Upper lobe of right lung (tissue), 1 donor: ENCODE measurements around the gene CNTN4. TPM values are rescaled to one million over a fixed set of nuclear protein-coding genes. Genes with fewer than 3 reads are reported as not detected.

Experiments used
- ATAC-seq: fragments of 200-7000 bp; cut with Tn5 transposase; one replicate; pipeline ENCODE4 v1.9.1; 2020; ENCODE audit warnings: mild to moderate bottlenecking, moderate library complexity
- DNase-seq: peaks from one replicate; pipeline ENCODE4 v3.0.0-alpha.2; 2020
- H3K27ac ChIP-seq: fragments of 200-600 bp; one replicate; pipeline ENCODE4 v1.8.0; 2022
- H3K27me3 ChIP-seq: fragments of 200-600 bp; one replicate; pipeline ENCODE4 v1.8.0; 2022; ENCODE audit warnings: mild to moderate bottlenecking
- H3K36me3 ChIP-seq: fragments of 200-600 bp; one replicate; pipeline ENCODE4 v1.8.0; 2022
- H3K4me1 ChIP-seq: fragments of 200-600 bp; one replicate; pipeline ENCODE4 v1.8.0; 2022
- H3K4me3 ChIP-seq: fragments of 200-600 bp; one replicate; pipeline ENCODE4 v1.8.0; 2022; ENCODE audit warnings: mild to moderate bottlenecking
- H3K9me3 ChIP-seq: fragments of 200-600 bp; one replicate; pipeline ENCODE4 v1.8.0; 2022
- intact Hi-C: fragments of 100-400 bp; cut with DNase I; formaldehyde crosslinking; loops from one replicate; pipeline ENCODE4 v1.11.0; 2022
- total RNA-seq: library from RNA; stranded (reverse); fragmentation: NEBNext Ultra II Directional; extraction: Animal tissue kit (Norgen Biotek cat#: 25700); gene quantifications from one replicate; pipeline ENCODE4 v1.2.1, GENCODE V29; 2021
- TF ChIP-seq, protein P1 (sequence below): fragments of 200-600 bp; IDR thresholded peaks from one replicate; pipeline ENCODE4 v1.8.0; 2022; ENCODE audit warnings: antibody characterized with exemption
- donor health status: DM: no; HTN: yes; CAD: no; lungs with severe emphysema.

The CNTN4 gene
- total RNA-seq, 1 donor from 2014 or later, result 11.3 TPM

DNA sequence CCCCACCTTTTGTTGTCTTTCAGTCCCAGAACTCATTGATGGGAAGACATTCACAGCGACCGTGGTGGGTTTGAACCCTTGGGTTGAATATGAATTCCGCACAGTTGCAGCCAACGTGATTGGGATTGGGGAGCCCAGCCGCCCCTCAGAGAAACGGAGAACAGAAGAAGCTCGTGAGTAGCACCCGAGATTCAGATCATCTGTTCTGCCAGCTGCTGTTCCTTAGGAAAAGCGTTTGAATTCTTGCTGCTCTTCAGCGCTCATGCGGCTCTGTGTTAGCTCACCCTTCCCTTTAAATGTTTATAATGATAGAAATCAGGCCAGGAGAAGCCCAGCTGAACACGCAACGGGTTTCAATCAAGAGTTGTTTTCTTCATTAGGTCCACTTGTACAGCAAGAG is 938.5 kb downstream of the CNTN4 start:
- TF ChIP-seq, protein P1, sequence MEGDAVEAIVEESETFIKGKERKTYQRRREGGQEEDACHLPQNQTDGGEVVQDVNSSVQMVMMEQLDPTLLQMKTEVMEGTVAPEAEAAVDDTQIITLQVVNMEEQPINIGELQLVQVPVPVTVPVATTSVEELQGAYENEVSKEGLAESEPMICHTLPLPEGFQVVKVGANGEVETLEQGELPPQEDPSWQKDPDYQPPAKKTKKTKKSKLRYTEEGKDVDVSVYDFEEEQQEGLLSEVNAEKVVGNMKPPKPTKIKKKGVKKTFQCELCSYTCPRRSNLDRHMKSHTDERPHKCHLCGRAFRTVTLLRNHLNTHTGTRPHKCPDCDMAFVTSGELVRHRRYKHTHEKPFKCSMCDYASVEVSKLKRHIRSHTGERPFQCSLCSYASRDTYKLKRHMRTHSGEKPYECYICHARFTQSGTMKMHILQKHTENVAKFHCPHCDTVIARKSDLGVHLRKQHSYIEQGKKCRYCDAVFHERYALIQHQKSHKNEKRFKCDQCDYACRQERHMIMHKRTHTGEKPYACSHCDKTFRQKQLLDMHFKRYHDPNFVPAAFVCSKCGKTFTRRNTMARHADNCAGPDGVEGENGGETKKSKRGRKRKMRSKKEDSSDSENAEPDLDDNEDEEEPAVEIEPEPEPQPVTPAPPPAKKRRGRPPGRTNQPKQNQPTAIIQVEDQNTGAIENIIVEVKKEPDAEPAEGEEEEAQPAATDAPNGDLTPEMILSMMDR, result no peak
- ATAC-seq (no peak), DNase-seq (no peak)
- H3K4me1 ChIP-seq, result peaks cover 3% of the 10 kb centered on the region
- intact Hi-C loops, result no loop called here
- no peak overlapping the region for H3K4me3 ChIP-seq
- H3K9me3 ChIP-seq, result no peaks in the 10 kb centered on the region
- no peaks in the 10 kb centered on the region for H3K27me3 ChIP-seq
- no peak overlapping the region for H3K27ac ChIP-seq
- H3K36me3 ChIP-seq, result no peaks in the 10 kb centered on the region

DNA sequence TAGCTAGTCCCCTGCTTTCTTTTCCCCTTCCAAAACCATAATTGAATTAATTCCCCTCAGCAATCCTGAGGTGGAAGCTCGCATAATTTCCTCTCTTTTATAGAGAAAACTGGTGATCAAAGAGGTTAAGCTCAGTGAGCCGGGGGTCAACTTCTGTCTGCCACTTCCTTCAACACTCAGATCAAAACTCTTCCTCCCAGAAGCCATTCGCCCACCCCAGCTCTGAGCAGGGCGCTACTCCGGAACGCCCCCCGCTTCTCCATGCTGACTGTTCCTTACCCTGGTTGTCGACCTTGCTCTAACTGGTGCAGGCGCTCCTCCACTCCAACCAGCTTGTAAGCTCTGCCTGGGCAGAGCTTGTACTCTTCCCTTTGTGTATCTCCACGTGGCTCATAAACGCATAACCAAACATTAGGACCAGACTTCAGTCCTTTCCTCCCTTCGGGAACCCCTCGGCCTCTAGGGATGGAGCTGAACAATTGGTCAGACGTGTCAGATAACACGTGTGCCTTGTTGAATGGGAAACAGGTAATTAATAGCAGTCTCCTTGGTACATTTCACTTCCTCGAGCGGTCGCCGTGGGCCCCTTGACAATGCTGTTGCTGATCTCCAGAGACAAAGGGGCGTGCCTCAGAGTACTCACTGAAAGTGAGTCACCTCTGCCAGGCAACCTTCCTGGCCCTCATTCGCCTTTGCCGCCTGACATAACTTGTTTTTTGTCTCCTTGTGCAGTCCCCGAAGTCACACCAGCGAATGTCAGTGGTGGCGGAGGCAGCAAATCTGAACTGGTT is 939.7 kb downstream of the CNTN4 start:
- Histone ChIP-seq H3K27ac (no peak overlapping the region), H3K36me3 (no peaks in the 10 kb centered on the region), H3K4me1 (no peaks in the 10 kb centered on the region), H3K27me3 (no peaks in the 10 kb centered on the region), H3K4me3 (no peak overlapping the region), H3K9me3 (no peaks in the 10 kb centered on the region)
- ATAC-seq, result no peak
- TF ChIP-seq, protein P1, result no peak
- intact Hi-C loops, result no loop called here
- no peak for DNase-seq

DNA sequence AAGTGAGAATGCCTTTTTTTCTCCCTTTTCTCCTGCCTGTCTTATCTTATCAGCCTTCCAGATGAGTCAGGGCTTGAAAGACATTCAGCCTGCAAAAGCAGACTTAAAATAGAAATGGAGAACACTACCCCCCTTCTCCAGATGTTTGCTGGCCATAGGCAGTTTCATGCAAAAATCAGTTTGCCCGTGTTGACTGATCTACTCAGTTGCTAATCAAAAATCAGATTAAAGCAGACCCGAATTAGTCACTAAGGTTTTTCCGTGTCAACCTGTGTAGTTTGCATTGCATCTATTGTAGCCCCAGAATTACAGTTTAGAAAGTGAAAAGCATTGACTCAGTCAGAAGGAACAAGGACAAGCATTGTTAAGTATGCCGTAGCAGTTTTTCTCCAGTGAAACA is 955.3 kb downstream of the CNTN4 start:
- no peaks in the 10 kb centered on the region for H3K4me1 ChIP-seq
- no peak overlapping the region for H3K27ac ChIP-seq
- H3K27me3 ChIP-seq, result no peaks in the 10 kb centered on the region
- H3K4me3 ChIP-seq, result no peak overlapping the region
- intact Hi-C loops, result no loop called here
- no peak for ATAC-seq
- TF ChIP-seq, protein P1, result no peak
- no peaks in the 10 kb centered on the region for H3K9me3 ChIP-seq
- DNase-seq, result no peak
- H3K36me3 ChIP-seq, result no peaks in the 10 kb centered on the region

DNA sequence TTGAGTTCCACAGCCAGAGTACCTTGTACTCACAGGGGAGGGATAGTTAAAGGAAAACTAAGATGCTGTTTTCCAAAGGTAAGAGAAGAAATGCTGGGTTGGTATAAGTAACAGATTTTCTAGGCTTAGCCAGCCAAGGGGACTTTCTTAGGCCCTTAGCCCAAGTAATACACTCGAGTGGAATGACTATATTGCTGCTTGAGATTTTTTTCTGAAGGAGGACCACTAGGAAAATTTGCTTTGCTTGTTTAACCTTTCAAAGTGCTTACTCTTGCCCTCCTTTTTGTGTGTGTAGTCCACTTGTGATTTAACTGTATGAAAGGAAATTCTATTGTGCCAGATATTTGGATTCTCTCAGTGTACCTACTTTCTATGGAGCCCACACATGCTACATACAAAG is 961.0 kb downstream of the CNTN4 start:
- Histone ChIP-seq H3K27me3 (no peaks in the 10 kb centered on the region), H3K36me3 (no peaks in the 10 kb centered on the region), H3K4me3 (no peak overlapping the region), H3K27ac (no peak overlapping the region), H3K9me3 (no peaks in the 10 kb centered on the region), H3K4me1 (peaks cover 2% of the 10 kb centered on the region)
- TF ChIP-seq, protein P1, result no peak
- ATAC-seq (peak; percentile 69), DNase-seq (no peak)
- intact Hi-C loops, result no loop called here

DNA sequence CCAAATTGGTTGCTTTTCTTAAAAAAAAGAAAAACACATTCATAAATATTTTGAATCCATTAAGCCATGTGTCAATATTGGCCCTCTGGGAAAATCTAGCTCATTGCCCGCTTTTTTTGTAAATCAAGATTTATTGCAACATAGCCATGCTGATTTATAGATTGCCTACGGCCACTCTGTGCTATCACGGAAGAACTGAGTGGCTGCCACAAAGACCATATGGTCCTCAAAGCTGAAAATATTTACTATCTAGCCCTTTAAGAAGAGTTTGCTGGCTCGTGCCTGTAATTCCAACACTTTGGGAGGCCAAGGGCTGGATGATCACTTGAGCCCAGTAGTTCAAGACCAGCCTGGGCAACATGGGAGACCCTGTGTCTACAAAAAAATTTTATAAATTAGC is 965.6 kb downstream of the CNTN4 start:
- ATAC-seq (no peak), DNase-seq (no peak)
- no peaks in the 10 kb centered on the region for H3K36me3 ChIP-seq
- TF ChIP-seq, protein P1, result no peak
- H3K27me3 ChIP-seq, result no peaks in the 10 kb centered on the region
- peaks cover 2% of the 10 kb centered on the region for H3K4me1 ChIP-seq
- no peaks in the 10 kb centered on the region for H3K9me3 ChIP-seq
- H3K4me3 ChIP-seq, result no peak overlapping the region
- intact Hi-C loops, result no loop called here
- no peak overlapping the region for H3K27ac ChIP-seq
